Esophagus muscularis mucosa (tissue), 4 donors: ENCODE results near the gene KIF26B. TPM values are rescaled to one million over a fixed set of nuclear protein-coding genes. Genes with fewer than 3 reads are reported as not detected.

Source experiments
- DNase-seq: peaks from one replicate; pipeline ENCODE4 v3.0.0-alpha.2; 2017; ENCODE audit errors: extremely low spot score
- H3K27ac ChIP-seq, 4 donors: fragments of 200-600 bp; sonication (generic); replicated peaks in 1 of 4; 1 replicate in 3 of 4; 2 replicates in 1 of 4; pipeline ENCODE4 v1.5.1; 2016 to 2019; ENCODE audit warnings: mild to moderate bottlenecking in 1 of 4
- H3K27me3 ChIP-seq, 4 donors: fragments of 200-600 bp; sonication (generic); one replicate each; pipeline versions ENCODE4 v1.5.1 to v1.6.0; 2016 to 2019
- H3K36me3 ChIP-seq, 4 donors: fragments of 200-600 bp; sonication (generic); one replicate each; pipeline ENCODE4 v1.5.1; 2016 to 2019
- H3K4me1 ChIP-seq, 4 donors: fragments of 200-600 bp; sonication (generic); one replicate each; pipeline ENCODE4 v1.5.1; 2016 to 2019
- H3K4me3 ChIP-seq, 4 donors: fragments of 200-600 bp; sonication (generic); 1 replicate in 2 of 4; 2 replicates in 2 of 4; pipeline ENCODE4 v1.5.1; 2016 to 2019; ENCODE audit warnings: mild to moderate bottlenecking in 4 of 4, moderate library complexity in 1 of 4
- H3K9me3 ChIP-seq, 4 donors: fragments of 200-600 bp; sonication (generic); 1 replicate in 3 of 4; 2 replicates in 1 of 4; pipeline ENCODE4 v1.5.1; 2016 to 2019
- CTCF ChIP-seq, 3 experiments: fragments of 200-600 bp in 2 of 3; fragments of 450-650 bp in 1 of 3; sonication (generic) in 2 of 3; IDR thresholded peaks; one replicate each; pipeline ENCODE4 v1.5.1; 2017 to 2019; ENCODE audit warnings: antibody characterized with exemption in 3 of 3, mild to moderate bottlenecking in 2 of 3, moderate library complexity in 1 of 3
- EP300 ChIP-seq: sonication (generic); formaldehyde crosslinking; IDR thresholded peaks from one replicate; pipeline ENCODE4 v1.6.1; 2017; ENCODE audit warnings: antibody characterized with exemption
- POLR2A ChIP-seq: fragments of 450-650 bp; IDR thresholded peaks from one replicate; pipeline ENCODE4 v1.6.1; 2017; ENCODE audit warnings: antibody characterized with exemption, moderate library complexity, mild to moderate bottlenecking, low read depth
- POLR2AphosphoS5 ChIP-seq, 2 donors: sonication (generic); formaldehyde crosslinking; IDR thresholded peaks; one replicate each; pipeline ENCODE4 v1.6.1; 2017; ENCODE audit warnings: antibody characterized with exemption in 2 of 2
- WGBS: methylation state at CpG from one replicate; pipeline ENCODE4 v1.1.5; 2018; 5-methylcytosine and 5-hydroxymethylcytosine counted together
- intact Hi-C: fragments of 100-400 bp; cut with DNase I; formaldehyde crosslinking; loops from one replicate; pipeline ENCODE4 v1.15.1; 2023
- total RNA-seq, 4 donors: library from RNA; depleted of rRNA; stranded (reverse); fragments of >200 nt; gene quantifications; one replicate each; pipeline versions ENCODE4 v1.1.0 to v1.2.1, GENCODE V29; 2016

Gene KIF26B
- total RNA-seq, 4 donors from 2014 or later = 0.13 to 3.7 (median 1.3) TPM

GRCh38 chr1:245459621-245460020 lies 304.8 kb downstream of the KIF26B start:
- TF ChIP-seq CTCF (IDR thresholded peaks at IDR 0.05) = no peak
- no peak for TF ChIP-seq EP300
- no peak for TF ChIP-seq POLR2AphosphoS5 (IDR thresholded peaks at IDR 0.05)
- no peak for TF ChIP-seq POLR2A
- no peaks in the 10 kb centered on the region for H3K9me3 ChIP-seq
- DNase-seq = no peak
- H3K36me3 ChIP-seq = no peaks in the 10 kb centered on the region
- no peak overlapping the region for H3K4me3 ChIP-seq
- intact Hi-C loops = no loop called here
- 97% methylated on average over 3 of the region's 3 CpGs for WGBS
- no peak overlapping the region for H3K27ac ChIP-seq
- no peaks in the 10 kb centered on the region for H3K4me1 ChIP-seq
- H3K27me3 ChIP-seq = peaks cover 0 to 8% (median 0%) of the 10 kb centered on the region in 4 donors

- Histone ChIP-seq H3K36me3 (no peaks in the 10 kb centered on the region), H3K27ac (no peak overlapping the region), H3K9me3 (no peaks in the 10 kb centered on the region), H3K4me1 (no peaks in the 10 kb centered on the region), H3K4me3 (no peak overlapping the region), H3K27me3 (peaks cover 0 to 8% (median 0%) of the 10 kb centered on the region in 4 donors)
- intact Hi-C loops = no loop called here
- WGBS = 95% methylated on average over 5 of the region's 5 CpGs
- DNase-seq = no peak
- TF ChIP-seq POLR2A (no peak), EP300 (no peak), CTCF (IDR thresholded peaks at IDR 0.05) (no peak), POLR2AphosphoS5 (IDR thresholded peaks at IDR 0.05) (no peak)
Observed at GRCh38 chr1:245461681-245462080, 306.9 kb downstream of the KIF26B start.

GRCh38 chr1:245462161-245462560 lies 307.4 kb downstream of the KIF26B start:
- no peak overlapping the region for H3K27ac ChIP-seq
- no peaks in the 10 kb centered on the region for H3K9me3 ChIP-seq
- intact Hi-C loops = no loop called here
- TF ChIP-seq POLR2AphosphoS5 (IDR thresholded peaks at IDR 0.05) (no peak), POLR2A (no peak), CTCF (IDR thresholded peaks at IDR 0.05) (no peak), EP300 (no peak)
- WGBS = 95% methylated on average over 7 of the region's 7 CpGs
- peaks cover 0 to 8% (median 0%) of the 10 kb centered on the region in 4 donors for H3K27me3 ChIP-seq
- DNase-seq = no peak
- H3K36me3 ChIP-seq = no peaks in the 10 kb centered on the region
- H3K4me3 ChIP-seq = no peak overlapping the region
- H3K4me1 ChIP-seq = no peaks in the 10 kb centered on the region

- Histone ChIP-seq H3K36me3 (no peaks in the 10 kb centered on the region), H3K4me1 (no peaks in the 10 kb centered on the region), H3K4me3 (no peak overlapping the region), H3K9me3 (no peaks in the 10 kb centered on the region), H3K27ac (no peak overlapping the region), H3K27me3 (peaks cover 0 to 8% (median 0%) of the 10 kb centered on the region in 4 donors)
- intact Hi-C loops = no loop called here
- DNase-seq = no peak
- no peak for TF ChIP-seq CTCF (IDR thresholded peaks at IDR 0.05)
- no peak for TF ChIP-seq POLR2AphosphoS5 (IDR thresholded peaks at IDR 0.05)
- no peak for TF ChIP-seq POLR2A
- TF ChIP-seq EP300 = no peak
- 88% methylated on average over 11 of the region's 11 CpGs for WGBS
Observed at GRCh38 chr1:245463392-245464165, 308.8 kb downstream of the KIF26B start.
